Skeletal muscle cell (primary cell): ENCODE measurements around the gene PIGP.

Experiments used
- DNase-seq: peaks from one replicate; pipeline ENCODE4 v3.0.0-alpha.2; 2010; ENCODE audit warnings: low read depth
- H3K4me3 ChIP-seq: 2 replicates; pipeline ENCODE4 v1.5.1; 2011; ENCODE audit warnings: low read depth, mild to moderate bottlenecking, control low read depth, low read length, moderate library complexity

PIGP gene

GRCh38 chr21:37079211-37079824, 6.4 kb upstream of the PIGP start:
- H3K4me3 ChIP-seq: no peak overlapping the region
- DNase-seq: no peak

GRCh38 chr21:37077403-37077802, 4.5 kb upstream of the PIGP start:
- DNase-seq: no peak
- H3K4me3 ChIP-seq: no peak overlapping the region

GRCh38 chr21:37076087-37076850, 3.4 kb upstream of the PIGP start:
- DNase-seq: no peak
- no peak overlapping the region for H3K4me3 ChIP-seq

GRCh38 chr21:37075214-37075770, 2.4 kb upstream of the PIGP start:
- DNase-seq: no peak
- peak overlapping the region; percentile 95 for H3K4me3 ChIP-seq

GRCh38 chr21:37074546-37074945, 1.7 kb upstream of the PIGP start:
- peak overlapping the region; percentile 95 for H3K4me3 ChIP-seq
- no peak for DNase-seq

- no peak for DNase-seq
- H3K4me3 ChIP-seq: peak overlapping the region; percentile 95
Observed at GRCh38 chr21:37074197-37074510, 1.3 kb upstream of the PIGP start.

GRCh38 chr21:37073417-37074196, 736 bp upstream of the PIGP start:
- peak overlapping the region; percentile 95 for H3K4me3 ChIP-seq
- DNase-seq: no peak

GRCh38 chr21:37072274-37072987, 440 bp downstream of the PIGP start:
- DNase-seq: peak; percentile 73
- H3K4me3 ChIP-seq: peak overlapping the region; percentile 63

- DNase-seq: peak; percentile 84
- H3K4me3 ChIP-seq: peak overlapping the region; percentile 63
Observed at GRCh38 chr21:37071561-37072273, 1.2 kb downstream of the PIGP start.

- DNase-seq: no peak
- no peak overlapping the region for H3K4me3 ChIP-seq
Observed at GRCh38 chr21:37065561-37066177, 7.2 kb downstream of the PIGP start.

GRCh38 chr21:37064841-37065240, 8.0 kb downstream of the PIGP start:
- H3K4me3 ChIP-seq: no peak overlapping the region
- no peak for DNase-seq

GRCh38 chr21:37063433-37063832, 9.4 kb downstream of the PIGP start:
- H3K4me3 ChIP-seq: no peak overlapping the region
- no peak for DNase-seq

- no peak for DNase-seq
- H3K4me3 ChIP-seq: no peak overlapping the region
Observed at GRCh38 chr21:37062593-37062935, 10.3 kb downstream of the PIGP start.

GRCh38 chr21:37061926-37062592, 10.8 kb downstream of the PIGP start:
- peak; percentile 48 for DNase-seq
- H3K4me3 ChIP-seq: no peak overlapping the region

GRCh38 chr21:37060296-37060695, 12.6 kb downstream of the PIGP start:
- DNase-seq: peak; percentile 96
- H3K4me3 ChIP-seq: no peak overlapping the region

- no peak for DNase-seq
Observed at GRCh38 chr21:37059181-37059580, 13.7 kb downstream of the PIGP start.

GRCh38 chr21:37058261-37058660, 14.6 kb downstream of the PIGP start:
- DNase-seq: no peak
- H3K4me3 ChIP-seq: no peak overlapping the region

More at GRCh38 chr21:37059181-37059580, 13.7 kb downstream of the PIGP start:
- no peak overlapping the region for H3K4me3 ChIP-seq

- DNase-seq: no peak
Observed at GRCh38 chr21:37057614-37058013, 15.3 kb downstream of the PIGP start.

More at GRCh38 chr21:37057614-37058013, 15.3 kb downstream of the PIGP start:
- H3K4me3 ChIP-seq: no peak overlapping the region
